Activated T-cell treated with anti-CD3 and anti-CD28 coated beads for 4 hours (primary cell): ENCODE measurements around the gene ACKR1.

Experiments
- DNase-seq: peaks from one replicate; pipeline ENCODE4 v3.0.0-alpha.2; 2020

Gene ACKR1, protein sequence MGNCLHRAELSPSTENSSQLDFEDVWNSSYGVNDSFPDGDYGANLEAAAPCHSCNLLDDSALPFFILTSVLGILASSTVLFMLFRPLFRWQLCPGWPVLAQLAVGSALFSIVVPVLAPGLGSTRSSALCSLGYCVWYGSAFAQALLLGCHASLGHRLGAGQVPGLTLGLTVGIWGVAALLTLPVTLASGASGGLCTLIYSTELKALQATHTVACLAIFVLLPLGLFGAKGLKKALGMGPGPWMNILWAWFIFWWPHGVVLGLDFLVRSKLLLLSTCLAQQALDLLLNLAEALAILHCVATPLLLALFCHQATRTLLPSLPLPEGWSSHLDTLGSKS

DNA sequence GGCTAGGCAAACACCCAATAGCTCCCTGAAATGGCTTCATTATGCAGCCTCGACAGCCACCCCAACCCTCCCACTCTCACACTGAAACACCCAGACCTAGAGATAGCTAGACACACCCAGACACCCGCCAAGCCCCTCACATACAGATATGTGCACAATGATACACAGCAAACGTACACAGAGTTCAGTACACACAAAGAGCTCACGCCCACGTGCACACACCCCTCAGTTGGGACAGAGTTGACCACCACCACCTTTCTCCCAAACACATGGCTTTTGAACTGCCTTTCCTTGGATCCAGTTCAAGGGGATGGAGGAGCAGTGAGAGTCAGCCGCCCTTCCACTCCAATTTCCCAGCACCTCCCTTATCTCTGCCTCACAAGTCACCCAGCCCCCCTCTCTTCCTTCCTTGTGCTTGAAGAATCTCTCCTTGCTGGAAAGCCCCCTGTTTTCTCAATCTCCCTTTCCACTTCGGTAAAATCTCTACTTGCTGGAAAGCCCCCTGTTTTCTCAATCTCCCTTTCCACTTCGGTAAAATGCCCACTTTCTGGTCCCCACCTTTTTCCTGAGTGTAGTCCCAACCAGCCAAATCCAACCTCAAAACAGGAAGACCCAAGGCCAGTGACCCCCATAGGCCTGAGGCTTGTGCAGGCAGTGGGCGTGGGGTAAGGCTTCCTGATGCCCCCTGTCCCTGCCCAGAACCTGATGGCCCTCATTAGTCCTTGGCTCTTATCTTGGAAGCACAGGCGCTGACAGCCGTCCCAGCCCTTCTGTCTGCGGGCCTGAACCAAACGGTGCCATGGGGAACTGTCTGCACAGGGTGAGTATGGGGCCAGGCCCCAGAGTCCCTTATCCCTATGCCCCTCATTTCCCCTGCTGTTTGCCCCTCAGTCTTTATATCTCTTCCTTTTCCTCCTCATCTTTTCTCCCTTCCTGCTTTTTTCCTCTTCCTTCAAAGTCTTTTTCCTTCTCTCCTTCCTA is at the start of gene ACKR1:
Gene ACKR1 (plus strand): TSS at position 715 of the 981 bp plus-strand sequence. CDS start 85 bp downstream, at position 800.
- DNase-seq = no peak

DNA sequence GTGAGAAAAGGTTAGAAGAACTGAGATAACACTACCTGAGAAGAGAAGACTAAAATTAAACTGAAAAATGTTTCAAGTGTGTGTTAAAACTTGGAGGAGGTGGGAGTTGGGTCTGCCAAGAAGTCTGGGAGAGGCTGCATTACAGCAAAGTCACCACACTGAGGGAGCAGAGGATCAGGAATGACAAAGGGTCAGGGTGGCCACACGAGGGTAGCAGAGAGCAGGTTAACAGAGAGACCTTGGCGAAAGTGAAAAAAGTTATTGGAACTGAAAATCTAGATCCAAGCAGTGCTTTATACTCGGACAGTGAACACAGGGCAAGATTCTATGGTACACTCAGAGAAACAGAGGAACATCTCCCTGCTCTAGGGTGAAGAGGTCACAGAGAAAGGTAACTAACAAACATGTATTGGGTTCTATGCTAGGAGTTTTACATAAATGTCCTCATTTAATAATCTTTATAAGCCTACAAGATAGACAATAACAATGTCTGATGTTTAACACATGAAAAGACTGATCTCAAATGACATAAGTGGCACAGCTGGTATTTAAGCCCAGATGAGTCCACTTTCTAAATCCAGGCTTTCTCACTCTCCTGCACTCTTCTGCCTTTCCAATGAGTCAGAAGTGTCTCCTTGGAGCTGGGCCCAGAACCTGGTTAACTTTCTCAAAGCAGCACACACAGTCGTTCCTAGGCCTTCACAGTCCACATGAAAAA is 43.5 kb upstream of the ACKR1 start:
- peak; percentile 48 for DNase-seq

DNA sequence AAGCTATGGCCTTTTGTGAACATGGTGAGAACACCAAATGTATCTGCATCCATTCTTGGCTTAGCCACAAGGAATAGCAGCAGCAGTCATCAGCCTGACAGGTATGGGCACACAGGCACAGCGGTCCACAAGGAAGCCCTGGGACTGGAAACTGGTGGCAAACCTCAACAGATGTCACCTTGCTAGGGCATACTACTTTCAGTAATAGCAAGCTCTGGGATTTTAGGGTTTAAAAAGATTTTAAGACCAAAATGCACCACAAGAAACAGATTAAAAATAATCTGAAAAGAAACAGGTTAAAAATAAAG is 43.0 kb upstream of the ACKR1 start:
- no peak for DNase-seq

DNA sequence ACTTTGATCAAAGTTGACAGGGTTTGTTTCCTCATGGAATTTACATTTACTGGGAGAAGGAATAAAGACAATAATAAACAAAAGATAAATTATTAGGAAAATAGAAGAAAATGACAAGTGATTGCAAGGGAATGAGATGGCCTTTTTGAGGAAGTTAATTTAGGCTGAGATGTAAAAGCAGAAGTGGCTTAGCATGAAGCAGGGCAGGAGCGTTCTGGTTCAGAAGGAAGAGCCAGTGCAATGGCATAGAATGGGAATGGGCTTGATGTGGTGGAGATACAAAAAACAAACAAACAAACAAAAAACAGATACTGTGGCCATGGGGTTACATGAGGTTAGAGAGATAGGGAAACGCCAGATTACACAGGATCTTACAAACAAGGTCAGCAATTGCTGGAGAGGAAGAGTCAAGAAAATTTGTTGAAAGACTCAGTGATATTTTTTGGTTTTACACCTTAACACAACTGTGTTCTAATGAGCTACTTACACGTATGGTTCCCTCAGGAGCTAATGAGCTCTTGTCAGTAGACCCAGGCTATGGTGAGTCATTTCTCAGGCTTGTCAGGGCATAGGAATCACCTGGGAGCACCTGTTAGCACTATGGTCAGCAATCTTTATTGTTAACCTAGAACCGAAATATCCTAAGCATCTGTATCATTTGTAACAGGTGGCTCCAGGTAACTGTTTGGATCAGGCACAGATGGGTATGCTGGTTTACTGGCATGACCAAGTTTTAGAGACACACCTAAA is 42.0 kb upstream of the ACKR1 start:
- DNase-seq = no peak

DNA sequence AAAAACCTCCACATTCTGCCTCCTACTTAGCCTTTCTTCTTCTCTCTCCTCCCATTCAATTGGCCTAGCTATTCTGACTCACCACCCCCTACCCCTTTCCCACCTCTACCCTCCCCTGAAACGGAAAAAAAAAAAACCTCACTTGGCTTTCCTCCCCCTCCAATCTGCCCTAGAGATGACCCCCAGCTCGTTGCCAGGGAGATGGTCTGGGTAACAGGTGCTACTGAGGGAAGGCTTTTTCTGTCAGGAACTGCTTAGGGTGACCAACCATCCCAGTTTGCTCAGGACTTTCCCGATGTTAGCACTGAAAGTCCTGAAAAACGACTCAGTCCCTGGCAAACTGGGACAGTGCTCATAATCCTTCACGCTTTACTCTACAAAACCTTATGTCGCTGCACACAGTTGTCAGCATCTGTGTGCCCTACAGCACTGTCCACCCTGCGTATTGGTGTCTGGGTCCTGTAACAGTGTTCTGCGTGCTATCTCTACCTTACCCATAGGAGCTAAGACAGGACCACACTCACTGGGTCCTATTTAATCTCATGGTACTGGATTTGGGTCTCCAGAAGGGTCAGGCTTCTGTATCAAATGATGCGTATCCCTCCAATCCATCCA is 41.0 kb upstream of the ACKR1 start:
- DNase-seq = no peak

DNA sequence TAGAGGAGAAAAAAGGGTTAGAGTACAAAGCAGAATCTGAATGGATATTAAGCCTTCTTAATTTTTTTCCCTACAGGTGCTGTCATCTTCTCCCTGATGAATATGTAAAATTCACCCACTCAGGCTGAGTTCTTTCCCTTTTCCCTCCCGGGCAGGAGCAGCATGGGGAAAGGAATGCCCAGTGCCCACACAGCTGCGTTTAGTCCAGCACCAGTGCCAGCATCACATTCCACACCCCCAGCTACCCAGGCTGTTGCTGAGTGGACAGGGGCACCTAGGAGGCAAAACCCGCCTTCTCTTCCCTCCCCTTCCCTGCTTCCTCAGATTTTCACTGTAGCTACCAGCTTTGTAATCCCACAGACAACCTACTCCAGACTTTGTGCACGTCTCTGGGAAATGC is 36.6 kb upstream of the ACKR1 start:
- DNase-seq = no peak

DNA sequence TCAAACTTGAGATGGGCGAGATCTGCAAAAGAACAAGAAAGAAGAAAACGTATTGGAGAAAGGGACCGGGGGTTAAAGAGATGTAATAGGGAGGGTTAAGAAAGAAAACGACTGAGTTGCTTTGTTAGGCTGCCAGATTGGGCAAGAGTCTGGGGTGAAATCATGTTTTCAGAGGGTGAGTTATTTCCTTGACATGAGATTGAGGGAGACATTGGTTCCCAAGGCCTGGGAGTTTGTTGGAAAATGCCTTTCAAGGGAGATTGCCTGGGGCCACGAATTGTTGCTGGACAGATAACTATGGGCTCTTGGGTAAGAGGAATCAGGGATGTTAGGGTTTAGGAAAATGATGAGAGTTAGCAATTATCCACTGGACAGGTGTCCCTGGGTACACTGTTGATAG is 34.0 kb upstream of the ACKR1 start:
- no peak for DNase-seq

DNA sequence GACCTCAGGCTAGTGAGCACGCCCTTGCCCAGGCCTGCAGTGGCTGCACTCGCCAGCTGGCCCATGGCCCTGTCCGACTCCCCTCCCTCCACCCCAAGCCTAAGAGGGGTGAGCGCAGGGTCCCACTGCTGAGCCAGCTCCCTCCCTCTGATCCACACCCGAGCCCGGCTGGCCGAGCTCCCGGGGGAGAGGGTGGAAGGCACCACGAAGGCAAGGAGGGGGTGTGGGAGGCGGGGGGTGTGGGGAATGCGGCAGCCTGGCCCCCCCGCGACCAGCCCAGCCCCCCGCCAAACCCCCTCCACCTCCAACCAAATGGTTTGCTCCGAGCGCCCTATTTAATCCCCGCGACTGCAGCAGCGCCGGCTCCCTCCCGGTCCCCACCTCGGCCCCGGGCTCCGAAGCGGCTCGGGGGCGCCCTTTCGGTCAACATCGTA is 33.4 kb upstream of the ACKR1 start, which contains the start of gene CADM3:
Gene CADM3 (plus strand): TSS at position 362 of the 434 bp plus-strand sequence. CDS start 151 bp downstream, outside the sequence.
- no peak for DNase-seq

DNA sequence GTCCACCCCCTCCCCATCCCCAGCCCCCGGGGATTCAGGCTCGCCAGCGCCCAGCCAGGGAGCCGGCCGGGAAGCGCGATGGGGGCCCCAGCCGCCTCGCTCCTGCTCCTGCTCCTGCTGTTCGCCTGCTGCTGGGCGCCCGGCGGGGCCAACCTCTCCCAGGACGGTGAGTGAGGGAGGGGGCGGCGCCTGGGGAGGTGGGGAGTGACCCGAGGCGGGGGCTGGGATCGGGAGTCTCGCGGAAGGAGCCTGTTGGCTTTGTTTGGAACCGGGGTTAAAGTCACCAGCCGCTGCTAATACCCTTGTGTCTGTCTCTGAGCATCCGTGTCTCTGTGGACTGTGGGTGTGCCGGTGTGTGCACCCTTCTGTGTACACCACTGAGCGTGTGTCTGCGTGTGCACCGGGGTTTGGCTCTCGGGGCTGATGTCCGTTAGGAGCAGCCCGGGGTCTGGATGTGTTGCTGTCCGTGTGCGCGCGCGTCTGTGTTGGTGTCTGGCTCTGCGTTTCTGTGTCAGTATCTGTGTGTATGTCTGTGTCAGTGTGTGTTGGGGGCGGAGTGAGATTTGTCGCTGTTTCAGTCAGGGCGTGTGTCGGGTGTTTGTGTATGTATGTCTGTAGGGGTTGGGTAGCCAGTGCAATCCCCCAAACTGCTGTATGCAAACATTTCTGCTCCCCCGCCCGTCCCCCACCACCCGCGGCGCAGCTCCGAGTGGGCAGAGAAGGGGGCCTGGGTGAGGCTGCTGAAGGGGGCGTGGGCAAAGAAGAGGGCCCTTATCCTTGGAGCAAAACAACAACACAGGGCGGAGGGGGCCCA is 32.8 kb upstream of the ACKR1 start:
- DNase-seq = no peak

DNA sequence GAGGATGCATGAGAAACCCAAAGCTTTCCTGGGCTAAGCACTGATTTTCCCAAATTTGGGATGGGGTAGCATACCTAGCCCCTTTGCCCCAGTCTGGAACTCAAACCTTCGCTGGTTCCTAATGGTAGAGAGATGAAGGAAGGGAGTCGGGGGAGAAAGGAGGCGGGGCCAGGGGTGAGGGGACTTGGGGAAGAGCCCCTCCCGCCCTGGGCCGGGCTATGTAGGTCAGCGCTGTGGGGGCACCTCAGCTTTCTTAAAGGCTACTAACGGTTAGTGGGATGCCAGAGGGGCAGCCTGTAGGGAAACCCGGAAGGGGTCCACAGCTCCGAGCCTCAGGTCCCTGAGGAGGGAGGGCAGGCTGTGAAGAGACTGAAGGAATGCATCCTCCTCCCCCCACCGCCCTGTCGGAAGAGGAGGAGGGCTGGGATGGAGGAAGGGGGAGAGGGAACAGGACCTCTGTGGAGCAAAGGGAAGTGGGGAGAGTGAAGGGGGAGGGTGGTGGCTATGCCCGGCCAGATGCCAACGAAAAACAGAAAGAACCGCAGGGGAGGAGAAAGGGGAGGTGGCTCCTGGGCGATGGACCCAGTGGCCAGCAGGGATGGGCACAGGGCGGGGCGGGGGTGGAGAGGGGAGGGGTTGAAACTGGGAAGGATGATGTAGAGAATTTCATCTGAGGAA is 31.9 kb upstream of the ACKR1 start:
- DNase-seq = no peak

DNA sequence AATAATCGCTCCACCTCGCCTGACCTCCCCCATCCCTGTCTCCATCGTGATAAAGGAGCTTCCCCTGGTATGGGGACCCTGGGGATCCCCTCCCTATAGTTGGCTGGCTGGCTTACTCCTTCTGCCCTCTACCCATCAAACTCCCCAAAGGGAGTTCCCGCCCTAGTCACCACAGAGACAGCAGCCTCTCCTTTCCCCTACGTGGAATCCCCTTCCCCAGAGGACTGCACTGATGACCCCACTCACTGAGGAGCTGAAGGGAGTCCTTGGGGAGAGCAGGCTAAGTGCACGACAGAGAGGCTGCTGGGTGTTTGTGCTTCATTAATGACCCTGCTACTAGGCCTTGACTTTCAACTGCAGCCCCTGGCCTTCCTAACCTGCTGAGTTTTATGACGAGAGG is 31.4 kb upstream of the ACKR1 start:
- DNase-seq = no peak

DNA sequence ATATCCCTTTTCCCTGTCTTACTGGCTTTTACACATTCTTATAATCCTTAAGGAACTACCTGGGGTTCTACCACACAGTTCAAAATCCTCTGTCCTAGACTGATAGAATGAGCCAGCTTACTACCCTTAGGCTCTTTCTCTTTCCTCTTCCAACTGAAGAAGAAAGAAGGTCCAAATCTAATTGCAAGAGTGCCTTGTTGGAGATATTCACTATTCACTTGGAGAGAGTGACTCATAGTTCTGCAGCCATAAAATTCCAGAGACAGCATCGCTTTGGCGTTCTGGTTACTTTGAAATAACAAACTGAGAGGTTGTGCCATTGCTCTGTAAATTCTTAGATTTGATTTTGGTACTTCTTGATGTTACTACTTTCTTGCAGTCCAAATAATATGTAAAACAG is 29.1 kb upstream of the ACKR1 start:
- no peak for DNase-seq

DNA sequence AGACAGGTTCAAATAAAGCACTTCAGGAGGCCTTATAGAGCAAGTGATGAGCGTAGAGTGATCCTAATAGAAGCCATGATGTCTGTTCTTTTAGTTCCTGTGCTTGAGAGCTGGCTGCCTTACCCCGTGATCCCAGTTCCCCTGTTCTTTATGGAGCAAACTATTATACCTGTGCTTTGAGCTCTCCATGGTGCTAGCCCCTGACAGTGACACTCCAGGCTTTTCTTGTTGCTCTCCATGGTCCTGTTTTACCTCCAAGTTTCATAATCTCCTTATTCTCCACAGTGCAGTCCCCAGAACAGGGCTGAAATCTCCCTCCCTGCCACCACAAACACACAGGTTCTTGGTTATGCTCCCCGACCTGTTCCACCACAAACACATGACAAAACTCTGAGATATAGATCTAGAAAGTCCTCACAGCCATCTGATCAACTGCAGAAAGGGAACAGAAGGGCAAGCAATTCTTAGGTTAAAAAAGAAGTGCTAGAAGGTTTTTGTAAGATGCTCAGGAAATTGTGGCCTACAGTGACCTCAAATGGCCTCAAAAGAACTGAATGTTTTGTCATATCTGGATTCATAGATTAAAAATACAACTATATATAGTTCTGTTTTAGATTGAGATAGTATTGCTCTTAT is 27.3 kb upstream of the ACKR1 start:
- no peak for DNase-seq

DNA sequence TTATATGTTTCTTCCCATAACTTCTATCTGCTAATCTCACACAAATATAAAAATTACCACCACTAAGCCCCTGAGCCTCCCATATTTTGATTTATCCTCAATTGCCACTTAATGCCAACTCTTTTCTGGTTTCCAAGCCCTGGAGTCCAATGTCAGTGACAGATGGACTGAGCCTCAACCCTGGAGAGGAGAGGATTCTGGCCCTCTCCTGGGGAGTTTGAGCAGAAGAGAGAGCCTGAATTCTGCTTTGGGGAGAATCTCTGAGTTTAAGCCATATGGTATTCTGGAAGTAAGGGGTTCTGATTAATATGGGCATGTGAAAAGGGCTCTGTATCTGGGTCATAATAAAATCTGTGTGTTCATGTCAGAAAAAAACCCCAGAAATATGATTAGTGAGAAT is 24.8 kb upstream of the ACKR1 start:
- DNase-seq = no peak

DNA sequence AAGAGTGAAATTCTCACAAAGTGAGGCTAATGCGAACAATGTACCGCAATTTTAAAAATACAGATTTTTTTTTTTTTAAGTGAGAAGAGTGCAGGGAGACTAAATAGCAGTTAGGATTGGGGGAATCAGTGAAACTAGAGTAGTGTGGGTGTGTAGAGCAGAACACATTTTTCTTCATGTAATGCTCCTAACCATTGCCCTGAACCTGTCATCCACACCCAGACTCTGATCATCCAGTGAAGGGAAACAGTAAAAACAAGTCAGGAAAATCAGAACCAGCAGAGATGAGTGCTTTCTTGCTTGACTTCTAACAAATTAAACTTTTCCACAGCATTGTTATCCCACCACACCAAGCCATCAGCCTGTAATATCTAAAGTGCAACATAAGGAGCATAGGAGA is 24.2 kb upstream of the ACKR1 start:
- no peak for DNase-seq

DNA sequence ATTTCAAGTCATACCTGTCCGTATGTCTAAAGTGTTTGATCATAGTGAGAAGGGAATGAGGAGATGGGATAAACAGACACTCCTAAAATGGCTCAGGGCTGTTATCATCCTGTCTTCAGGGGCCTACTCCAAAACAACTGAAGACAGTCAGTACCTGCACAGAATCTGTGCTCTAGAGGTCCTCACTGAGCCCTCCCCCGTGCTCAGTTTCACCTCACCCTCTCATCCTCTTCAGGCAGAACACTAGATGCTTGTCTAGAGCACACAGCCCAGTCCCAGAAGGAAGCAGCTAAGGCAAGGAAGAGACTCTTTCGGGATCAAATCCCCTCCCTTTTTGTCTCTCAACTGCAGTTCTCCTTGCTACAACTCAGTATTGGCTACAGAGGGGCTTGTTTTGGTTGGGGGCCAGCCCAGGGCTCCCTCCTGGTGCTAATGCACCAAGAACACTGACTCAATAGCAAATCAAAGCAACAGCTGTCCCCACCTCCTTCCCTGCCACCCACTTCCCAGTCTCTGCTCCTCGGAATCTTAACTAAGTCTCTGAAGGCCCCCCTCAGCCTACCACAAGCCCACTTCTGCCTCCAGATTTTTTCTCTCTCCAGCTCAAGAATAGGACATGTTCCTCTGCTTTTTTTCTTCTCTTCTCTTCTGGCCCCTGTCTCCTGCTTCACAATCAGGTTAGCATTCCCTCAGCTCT is 23.2 kb upstream of the ACKR1 start:
- no peak for DNase-seq

DNA sequence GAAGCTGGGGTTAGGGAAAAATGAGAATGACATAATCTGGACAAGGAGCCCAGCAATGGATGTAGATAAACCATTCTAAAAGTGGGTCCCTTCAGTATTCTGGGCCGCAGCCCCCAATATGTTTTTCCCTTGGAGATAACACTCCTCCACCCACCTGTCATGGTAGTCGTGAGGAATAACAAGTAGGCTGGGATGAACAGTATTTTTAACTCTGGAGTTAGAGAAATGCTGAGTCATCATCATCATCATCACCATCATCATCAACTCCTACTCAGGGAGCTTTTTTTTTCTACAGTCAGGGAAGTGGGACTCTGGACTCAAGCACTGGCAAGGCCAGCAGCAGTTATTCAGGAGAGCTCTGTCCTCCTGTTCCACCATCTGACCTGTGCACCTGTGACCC is 20.5 kb upstream of the ACKR1 start:
- DNase-seq = no peak

DNA sequence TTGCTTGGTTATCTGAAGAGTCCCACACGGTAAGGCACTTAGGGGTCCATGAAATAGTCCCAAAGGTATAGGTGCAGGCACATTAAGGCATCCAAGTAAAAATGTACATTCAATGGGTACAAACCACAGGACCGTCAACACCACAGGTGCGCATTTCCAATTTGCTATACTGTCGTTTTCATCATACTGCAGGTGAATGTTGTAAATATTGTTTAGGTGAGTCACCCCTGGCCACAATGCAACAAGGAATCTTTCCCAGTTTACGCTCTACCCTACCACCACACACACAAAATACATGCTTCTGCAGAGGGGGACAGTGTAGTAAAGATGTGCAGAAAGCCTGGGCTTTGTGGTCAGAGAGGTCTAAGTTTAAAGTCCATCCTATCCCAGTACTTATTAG is 19.6 kb upstream of the ACKR1 start:
- no peak for DNase-seq

DNA sequence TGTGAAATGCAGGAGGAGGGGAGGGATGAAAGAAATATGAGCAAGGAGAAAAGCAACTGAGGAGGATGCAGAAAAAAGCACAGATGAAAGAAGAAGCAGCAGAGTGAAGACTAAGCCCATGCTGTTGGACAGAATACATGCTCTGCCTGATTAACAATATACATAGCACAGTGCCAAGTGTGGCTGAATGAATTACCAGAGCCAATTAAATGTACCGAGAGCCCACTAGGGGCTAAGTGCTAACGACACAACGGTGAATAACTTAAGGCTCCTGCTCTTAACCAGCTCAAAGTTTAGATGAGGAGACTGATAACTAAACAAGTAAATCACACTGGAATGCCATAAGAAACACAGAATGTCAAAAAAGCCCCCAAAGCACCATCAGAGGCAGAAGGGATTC is 17.6 kb upstream of the ACKR1 start:
- DNase-seq = no peak
